ENCODE measurements around the gene ADNP. TPM values are rescaled to one million over a fixed set of nuclear protein-coding genes. Genes with fewer than 3 reads are reported as not detected.

The ADNP gene
- total RNA-seq, 1 donor from 2014 or later = 165 TPM

DNA sequence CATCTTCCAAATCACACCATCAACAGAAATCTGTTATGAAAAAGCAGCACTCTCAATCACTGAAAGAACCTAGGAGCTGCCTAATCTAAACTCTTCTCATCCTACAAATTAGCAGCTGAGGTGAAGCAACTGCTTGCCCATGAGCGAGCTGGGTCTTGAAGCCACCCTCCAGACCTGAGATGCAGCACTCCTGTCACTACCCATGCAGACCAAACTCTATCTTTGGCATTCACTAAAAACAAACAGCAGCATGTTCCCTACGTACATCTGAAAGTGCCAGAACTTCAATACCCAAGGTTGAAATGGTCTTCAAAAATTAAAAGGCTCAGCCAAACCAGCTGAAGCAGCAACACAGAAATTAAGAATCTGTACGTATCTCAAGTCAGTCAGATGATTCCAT is 14.3 kb downstream of the ADNP start:
- H3K36me3 Mint-ChIP-seq = no peaks in the 10 kb centered on the region
- H3K9me3 Mint-ChIP-seq = no peaks in the 10 kb centered on the region
- TF ChIP-seq, protein P1, sequence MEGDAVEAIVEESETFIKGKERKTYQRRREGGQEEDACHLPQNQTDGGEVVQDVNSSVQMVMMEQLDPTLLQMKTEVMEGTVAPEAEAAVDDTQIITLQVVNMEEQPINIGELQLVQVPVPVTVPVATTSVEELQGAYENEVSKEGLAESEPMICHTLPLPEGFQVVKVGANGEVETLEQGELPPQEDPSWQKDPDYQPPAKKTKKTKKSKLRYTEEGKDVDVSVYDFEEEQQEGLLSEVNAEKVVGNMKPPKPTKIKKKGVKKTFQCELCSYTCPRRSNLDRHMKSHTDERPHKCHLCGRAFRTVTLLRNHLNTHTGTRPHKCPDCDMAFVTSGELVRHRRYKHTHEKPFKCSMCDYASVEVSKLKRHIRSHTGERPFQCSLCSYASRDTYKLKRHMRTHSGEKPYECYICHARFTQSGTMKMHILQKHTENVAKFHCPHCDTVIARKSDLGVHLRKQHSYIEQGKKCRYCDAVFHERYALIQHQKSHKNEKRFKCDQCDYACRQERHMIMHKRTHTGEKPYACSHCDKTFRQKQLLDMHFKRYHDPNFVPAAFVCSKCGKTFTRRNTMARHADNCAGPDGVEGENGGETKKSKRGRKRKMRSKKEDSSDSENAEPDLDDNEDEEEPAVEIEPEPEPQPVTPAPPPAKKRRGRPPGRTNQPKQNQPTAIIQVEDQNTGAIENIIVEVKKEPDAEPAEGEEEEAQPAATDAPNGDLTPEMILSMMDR (IDR thresholded peaks at IDR 0.05; ENCODE audit: unreplicated experiment) = no peak
- no peak for DNase-seq (ENCODE audit: low spot score in 2 of 2, unreplicated experiment in 2 of 2)
- H3K4me1 Mint-ChIP-seq = peaks cover 68% of the 10 kb centered on the region
- no peak overlapping the region for H3K4me3 Mint-ChIP-seq
- no peaks in the 10 kb centered on the region for H3K27me3 Mint-ChIP-seq (ENCODE audit: low read depth)
- peak overlapping the region; percentile 78 for H3K27ac Mint-ChIP-seq

GRCh38 chr20:50916257-50916656 is 15.0 kb downstream of the ADNP start:
- peaks cover 69% of the 10 kb centered on the region for H3K4me1 Mint-ChIP-seq
- H3K9me3 Mint-ChIP-seq = no peaks in the 10 kb centered on the region
- H3K36me3 Mint-ChIP-seq = no peaks in the 10 kb centered on the region
- DNase-seq (ENCODE audit: low spot score in 2 of 2, unreplicated experiment in 2 of 2) = no peak
- no peak overlapping the region for H3K4me3 Mint-ChIP-seq
- no peaks in the 10 kb centered on the region for H3K27me3 Mint-ChIP-seq (ENCODE audit: low read depth)
- TF ChIP-seq, protein P1 (IDR thresholded peaks at IDR 0.05; ENCODE audit: unreplicated experiment) = no peak
- peak overlapping the region; percentile 10 for H3K27ac Mint-ChIP-seq

DNA sequence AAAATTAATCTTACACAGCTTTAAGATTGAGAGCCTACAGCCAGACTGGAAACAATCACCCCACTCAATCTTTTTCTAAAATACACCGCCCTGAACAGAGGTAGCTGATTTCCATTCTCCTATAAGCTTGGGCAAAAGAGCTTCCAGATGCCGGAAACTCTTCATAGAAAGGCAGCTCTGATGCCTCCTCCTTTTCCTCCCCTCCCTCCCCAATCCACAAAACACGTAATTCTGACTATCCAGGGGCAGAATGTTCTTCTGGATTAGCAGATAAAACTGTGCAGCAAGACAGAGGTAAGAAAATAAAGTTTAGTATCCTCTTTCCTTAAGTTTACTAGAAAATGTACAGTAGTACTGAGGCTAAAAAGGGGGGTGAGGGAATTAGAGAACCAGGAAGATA is 15.8 kb downstream of the ADNP start:
- Mint-ChIP-seq H3K27ac (peak overlapping the region; percentile 82), H3K4me3 (no peak overlapping the region), H3K9me3 (no peaks in the 10 kb centered on the region), H3K27me3 (ENCODE audit: low read depth) (no peaks in the 10 kb centered on the region), H3K36me3 (no peaks in the 10 kb centered on the region), H3K4me1 (peaks cover 72% of the 10 kb centered on the region)
- DNase-seq (ENCODE audit: low spot score in 2 of 2, unreplicated experiment in 2 of 2) = no peak
- TF ChIP-seq, protein P1 (IDR thresholded peaks at IDR 0.05; ENCODE audit: unreplicated experiment) = no peak

GRCh38 chr20:50913690-50914375 is 17.4 kb downstream of the ADNP start:
- no peaks in the 10 kb centered on the region for H3K36me3 Mint-ChIP-seq
- no peaks in the 10 kb centered on the region for H3K27me3 Mint-ChIP-seq (ENCODE audit: low read depth)
- H3K27ac Mint-ChIP-seq = peak overlapping the region; percentile 87
- TF ChIP-seq, protein P1 (IDR thresholded peaks at IDR 0.05; ENCODE audit: unreplicated experiment) = no peak
- no peaks in the 10 kb centered on the region for H3K9me3 Mint-ChIP-seq
- H3K4me1 Mint-ChIP-seq = peaks cover 72% of the 10 kb centered on the region
- DNase-seq (ENCODE audit: low spot score in 2 of 2, unreplicated experiment in 2 of 2) = no peak
- H3K4me3 Mint-ChIP-seq = no peak overlapping the region

GRCh38 chr20:50911716-50912115 is 19.5 kb downstream of the ADNP start:
- H3K36me3 Mint-ChIP-seq = peaks cover 6% of the 10 kb centered on the region
- TF ChIP-seq, protein P1 (IDR thresholded peaks at IDR 0.05; ENCODE audit: unreplicated experiment) = no peak
- peaks cover 55% of the 10 kb centered on the region for H3K4me1 Mint-ChIP-seq
- H3K9me3 Mint-ChIP-seq = no peaks in the 10 kb centered on the region
- no peak for DNase-seq (ENCODE audit: low spot score in 2 of 2, unreplicated experiment in 2 of 2)
- H3K27ac Mint-ChIP-seq = peak overlapping the region; percentile 74
- no peak overlapping the region for H3K4me3 Mint-ChIP-seq
- H3K27me3 Mint-ChIP-seq (ENCODE audit: low read depth) = no peaks in the 10 kb centered on the region

Data from mesothelial cell of epicardium (in vitro differentiated cells).